MM.1S (cell line): ENCODE data around the gene AJUBA.

Experiments used
- DNase-seq: peaks from one replicate; pipeline ENCODE4 v3.0.0-alpha.2; 2015
- H2AFZ ChIP-seq: fragments of 300-600 bp; sonication (generic); 2 replicates; pipeline ENCODE4 v1.6.0; 2016; ENCODE audit warnings: antibody characterized with exemption, low read length
- H3F3A ChIP-seq: fragments of 300-600 bp; sonication (generic); 2 replicates; pipeline ENCODE4 v1.6.1; 2016; ENCODE audit warnings: mild to moderate bottlenecking, antibody characterized with exemption, low read length, moderate library complexity, mixed read lengths; ENCODE audit not compliant: insufficient read depth
- H3K27ac ChIP-seq: fragments of 300-600 bp; sonication (generic); 2 replicates; pipeline ENCODE4 v1.5.1; 2016; ENCODE audit warnings: mild to moderate bottlenecking, low read length
- H3K27me3 ChIP-seq: fragments of 300-600 bp; sonication (generic); replicated peaks from 2 replicates; pipeline ENCODE4 v1.6.0; 2016; ENCODE audit warnings: low read length; ENCODE audit not compliant: insufficient read depth
- H3K36me3 ChIP-seq: fragments of 300-600 bp; sonication (generic); replicated peaks from 2 replicates; pipeline ENCODE4 v1.6.1; 2016; ENCODE audit warnings: mild to moderate bottlenecking, low read length, mixed read lengths; ENCODE audit not compliant: insufficient read depth
- H3K4me1 ChIP-seq: fragments of 300-600 bp; sonication (generic); 2 replicates; pipeline ENCODE4 v1.6.1; 2016; ENCODE audit warnings: low read length, mixed read lengths
- H3K4me2 ChIP-seq: fragments of 300-600 bp; sonication (generic); 2 replicates; pipeline ENCODE4 v1.6.0; 2016; ENCODE audit warnings: low read depth, low read length
- H3K4me3 ChIP-seq: fragments of 300-600 bp; sonication (generic); 2 replicates; pipeline ENCODE4 v1.5.1; 2016; ENCODE audit warnings: low read length, mixed read lengths
- H3K79me2 ChIP-seq: fragments of 300-600 bp; sonication (generic); 2 replicates; pipeline ENCODE4 v1.6.1; 2016; ENCODE audit warnings: mixed run types, low read length, mixed read lengths
- H3K9ac ChIP-seq: fragments of 300-600 bp; sonication (generic); 2 replicates; pipeline ENCODE4 v1.6.1; 2016; ENCODE audit warnings: low read length, mixed read lengths
- H3K9me2 ChIP-seq: fragments of 300-600 bp; sonication (generic); replicated peaks from 2 replicates; pipeline ENCODE4 v1.6.1; 2016; ENCODE audit warnings: mild to moderate bottlenecking, low read length, mixed read lengths; ENCODE audit not compliant: insufficient read depth
- H3K9me3 ChIP-seq: fragments of 300-600 bp; sonication (generic); replicated peaks from 2 replicates; pipeline ENCODE4 v1.6.1; 2016; ENCODE audit warnings: mild to moderate bottlenecking, low read length, mixed read lengths; ENCODE audit not compliant: insufficient read depth
- H4K20me1 ChIP-seq: fragments of 300-600 bp; sonication (generic); 2 replicates; pipeline ENCODE4 v1.6.1; 2016; ENCODE audit warnings: mild to moderate bottlenecking, low read length, moderate library complexity, mixed read lengths; ENCODE audit not compliant: insufficient read depth
- EZH2 ChIP-seq: fragments of 300-600 bp; sonication (generic); optimal IDR thresholded peaks from 2 replicates; pipeline ENCODE3; 2017; ENCODE audit warnings: low read depth, mild to moderate bottlenecking, antibody characterized with exemption, low read length, mixed read lengths
- EZH2phosphoT487 ChIP-seq: fragments of 300-600 bp; sonication (generic); IDR thresholded peaks from 2 replicates; pipeline ENCODE4 v1.6.1; 2018; ENCODE audit warnings: antibody characterized with exemption, low read length
- TF ChIP-seq, protein P1 (sequence below): fragments of 300-600 bp; sonication (generic); IDR thresholded peaks from 2 replicates; pipeline ENCODE4 v1.5.1; 2016; ENCODE audit warnings: antibody characterized with exemption, low read length, mixed read lengths

The AJUBA gene

DNA sequence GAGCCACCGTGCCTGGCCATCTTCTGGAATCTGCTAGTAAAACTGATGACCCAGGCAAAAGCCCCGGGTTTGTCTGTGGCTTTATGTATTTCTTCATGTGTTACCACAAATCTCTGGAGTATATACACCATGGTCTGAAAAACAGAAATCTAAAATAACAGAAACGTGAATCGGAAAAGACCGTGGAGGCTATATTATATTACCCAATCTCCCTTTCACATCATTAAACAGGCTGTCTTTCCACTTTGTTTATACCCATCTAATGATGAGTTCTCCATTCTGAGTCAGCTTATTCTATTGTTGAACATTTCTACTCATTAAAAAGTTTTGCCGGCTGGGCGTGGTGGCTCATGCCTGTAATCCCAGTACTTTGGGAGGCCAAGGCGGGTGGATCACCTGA, 9.5 kb upstream of the AJUBA start:
- Histone ChIP-seq H3K9ac (no peak overlapping the region), H3K9me2 (no peaks in the 10 kb centered on the region)

DNA sequence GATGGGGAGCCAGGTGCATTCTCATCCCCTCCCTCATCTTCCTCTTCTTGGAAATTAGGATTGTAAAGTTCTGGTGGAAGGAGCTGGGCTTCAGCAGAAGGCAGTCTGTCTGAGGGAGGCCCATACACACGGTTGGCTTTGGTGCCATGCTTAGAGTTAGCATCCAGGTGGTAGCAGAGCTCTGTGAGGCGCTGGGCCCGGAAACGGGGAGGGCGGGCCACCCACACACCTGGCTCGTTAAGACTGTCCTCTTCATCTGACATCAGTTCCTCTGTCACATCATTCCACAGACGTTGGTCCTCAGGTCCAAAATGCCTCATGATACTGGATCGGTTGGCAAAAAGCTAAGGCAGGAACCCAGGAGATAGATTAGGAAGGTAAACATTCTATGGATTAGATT, 4.9 kb upstream of the AJUBA start:
- H2AFZ ChIP-seq = no peak overlapping the region
- no peaks in the 10 kb centered on the region for H4K20me1 ChIP-seq
- no peaks in the 10 kb centered on the region for H3K27me3 ChIP-seq
- no peaks in the 10 kb centered on the region for H3K4me1 ChIP-seq
- no peak overlapping the region for H3K4me3 ChIP-seq
- no peak overlapping the region for H3K27ac ChIP-seq
- no peaks in the 10 kb centered on the region for H3K9me3 ChIP-seq
- no peak for DNase-seq
- no peaks in the 10 kb centered on the region for H3F3A ChIP-seq
- H3K4me2 ChIP-seq = no peak overlapping the region
- TF ChIP-seq, protein P1, sequence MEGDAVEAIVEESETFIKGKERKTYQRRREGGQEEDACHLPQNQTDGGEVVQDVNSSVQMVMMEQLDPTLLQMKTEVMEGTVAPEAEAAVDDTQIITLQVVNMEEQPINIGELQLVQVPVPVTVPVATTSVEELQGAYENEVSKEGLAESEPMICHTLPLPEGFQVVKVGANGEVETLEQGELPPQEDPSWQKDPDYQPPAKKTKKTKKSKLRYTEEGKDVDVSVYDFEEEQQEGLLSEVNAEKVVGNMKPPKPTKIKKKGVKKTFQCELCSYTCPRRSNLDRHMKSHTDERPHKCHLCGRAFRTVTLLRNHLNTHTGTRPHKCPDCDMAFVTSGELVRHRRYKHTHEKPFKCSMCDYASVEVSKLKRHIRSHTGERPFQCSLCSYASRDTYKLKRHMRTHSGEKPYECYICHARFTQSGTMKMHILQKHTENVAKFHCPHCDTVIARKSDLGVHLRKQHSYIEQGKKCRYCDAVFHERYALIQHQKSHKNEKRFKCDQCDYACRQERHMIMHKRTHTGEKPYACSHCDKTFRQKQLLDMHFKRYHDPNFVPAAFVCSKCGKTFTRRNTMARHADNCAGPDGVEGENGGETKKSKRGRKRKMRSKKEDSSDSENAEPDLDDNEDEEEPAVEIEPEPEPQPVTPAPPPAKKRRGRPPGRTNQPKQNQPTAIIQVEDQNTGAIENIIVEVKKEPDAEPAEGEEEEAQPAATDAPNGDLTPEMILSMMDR = no peak
- no peaks in the 10 kb centered on the region for H3K9me2 ChIP-seq
- no peaks in the 10 kb centered on the region for H3K36me3 ChIP-seq
- no peaks in the 10 kb centered on the region for H3K79me2 ChIP-seq
- H3K9ac ChIP-seq = no peak overlapping the region

More for the DNA sequence above, 9.5 kb upstream of the AJUBA start:
- TF ChIP-seq, protein P1 = no peak
- TF ChIP-seq EZH2 (no peak), EZH2phosphoT487 (no peak)
- Histone ChIP-seq H3K27me3 (no peaks in the 10 kb centered on the region), H3K36me3 (no peaks in the 10 kb centered on the region), H3K4me3 (no peak overlapping the region), H3K27ac (no peak overlapping the region), H3K79me2 (no peaks in the 10 kb centered on the region), H3K4me2 (no peak overlapping the region), H3K4me1 (no peaks in the 10 kb centered on the region), H2AFZ (no peak overlapping the region), H3F3A (no peaks in the 10 kb centered on the region), H4K20me1 (no peaks in the 10 kb centered on the region), H3K9me3 (no peaks in the 10 kb centered on the region)
- DNase-seq = no peak

DNA sequence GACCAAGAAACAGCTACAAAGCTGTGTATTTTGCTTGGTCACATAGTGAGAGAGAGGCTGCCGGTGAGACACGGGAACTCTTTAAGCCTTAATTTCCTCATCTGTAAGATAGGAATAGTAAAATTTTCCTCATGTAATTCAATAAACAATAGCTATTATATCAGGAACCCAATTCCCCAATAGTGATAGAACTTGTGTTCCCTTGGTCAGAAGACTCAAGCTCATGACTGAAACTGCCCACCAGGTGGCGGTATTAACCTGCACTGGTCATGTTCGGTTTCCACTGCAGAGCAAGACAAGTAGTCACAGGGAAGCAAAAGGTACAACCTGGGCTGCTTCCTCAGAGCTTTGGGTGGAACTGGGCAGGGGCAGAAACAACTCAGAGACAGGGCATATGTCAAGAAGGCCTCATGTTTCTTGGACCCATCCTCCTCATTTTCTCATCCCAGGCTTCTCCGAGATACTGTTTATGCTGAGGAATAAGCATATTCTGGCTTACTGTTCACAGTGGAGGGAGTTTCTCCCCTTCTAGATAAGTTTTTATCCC, 4.2 kb upstream of the AJUBA start:
- no peak overlapping the region for H3K4me2 ChIP-seq
- no peak overlapping the region for H2AFZ ChIP-seq
- no peak for TF ChIP-seq EZH2phosphoT487
- TF ChIP-seq EZH2 = no peak
- TF ChIP-seq, protein P1 = peak; percentile 72
- no peaks in the 10 kb centered on the region for H3F3A ChIP-seq
- peak; percentile 70 for DNase-seq
- no peaks in the 10 kb centered on the region for H3K4me1 ChIP-seq
- H3K27me3 ChIP-seq = peaks cover 1% of the 10 kb centered on the region; the same call in 1 of the 2 replicates
- no peaks in the 10 kb centered on the region for H4K20me1 ChIP-seq
- H3K4me3 ChIP-seq = no peak overlapping the region
- no peaks in the 10 kb centered on the region for H3K36me3 ChIP-seq
- no peak overlapping the region for H3K9ac ChIP-seq
- no peaks in the 10 kb centered on the region for H3K79me2 ChIP-seq
- no peak overlapping the region for H3K27ac ChIP-seq
- no peaks in the 10 kb centered on the region for H3K9me3 ChIP-seq
- H3K9me2 ChIP-seq = no peaks in the 10 kb centered on the region
